GM21576 (cell line): Measurements from ENCODE around the gene FAM131B.
"Not testable (repeated sequence)": the region's sequence is repeated elsewhere in the genome, so short reads cannot be mapped to it uniquely, and the experiment has no call there.

ENCODE experiments used
- ATAC-seq: cut with Tn5 transposase; IDR thresholded peaks from one replicate; pipeline ENCODE4 v1.9.1; 2021; ENCODE audit warnings: mild to moderate bottlenecking, moderate library complexity; ENCODE audit not compliant: unreplicated experiment

The FAM131B gene

DNA sequence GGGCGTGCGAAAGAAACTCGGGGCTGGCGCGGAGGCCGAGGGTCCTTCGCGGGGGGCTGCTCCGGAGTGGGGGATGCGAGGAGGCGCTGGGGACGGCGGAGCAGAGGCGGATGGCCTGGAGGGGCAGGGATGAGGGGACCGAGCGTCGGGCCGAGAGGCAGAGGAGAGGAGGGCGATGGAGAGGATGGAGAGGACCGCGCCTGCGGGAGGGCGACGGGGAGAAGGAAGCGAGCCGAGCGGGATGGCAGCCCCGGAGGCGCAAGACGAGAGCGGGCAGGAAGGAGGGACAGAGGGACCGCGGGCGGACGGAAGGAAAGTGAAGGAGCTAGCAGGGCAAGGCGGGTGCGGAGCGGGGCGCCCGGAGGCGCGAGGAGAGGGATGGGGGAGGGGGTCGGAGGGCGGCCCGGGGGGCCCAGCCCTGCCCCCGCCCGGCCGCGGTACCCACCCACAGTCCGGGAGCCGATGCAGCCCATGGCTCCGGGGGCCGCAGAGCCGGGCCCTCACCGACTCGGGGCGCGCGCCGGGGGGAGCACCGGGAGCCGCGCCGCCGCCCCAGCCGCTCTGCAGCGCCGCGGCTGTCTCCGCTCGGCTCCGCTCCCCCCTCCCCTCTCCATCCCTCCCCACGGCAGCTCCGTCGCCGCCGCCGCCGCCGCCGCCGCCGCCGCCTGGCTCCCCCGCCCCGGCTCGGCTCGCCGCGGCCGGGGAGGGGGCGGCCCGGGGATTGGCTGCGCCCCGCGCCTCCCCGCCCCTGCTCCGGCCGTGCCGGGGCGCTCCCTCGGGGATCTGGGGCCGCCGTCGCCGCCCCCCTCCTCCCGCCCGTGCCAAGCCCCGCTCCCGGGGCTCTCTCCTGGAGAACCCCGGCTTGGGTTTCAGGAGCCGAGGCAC is at the start of gene FAM131B:
FAM131B (minus strand) TSS at position 583 of the 885 bp plus-strand sequence; CDS start at position 473, 110 bp downstream.
- ATAC-seq, result no peak

DNA sequence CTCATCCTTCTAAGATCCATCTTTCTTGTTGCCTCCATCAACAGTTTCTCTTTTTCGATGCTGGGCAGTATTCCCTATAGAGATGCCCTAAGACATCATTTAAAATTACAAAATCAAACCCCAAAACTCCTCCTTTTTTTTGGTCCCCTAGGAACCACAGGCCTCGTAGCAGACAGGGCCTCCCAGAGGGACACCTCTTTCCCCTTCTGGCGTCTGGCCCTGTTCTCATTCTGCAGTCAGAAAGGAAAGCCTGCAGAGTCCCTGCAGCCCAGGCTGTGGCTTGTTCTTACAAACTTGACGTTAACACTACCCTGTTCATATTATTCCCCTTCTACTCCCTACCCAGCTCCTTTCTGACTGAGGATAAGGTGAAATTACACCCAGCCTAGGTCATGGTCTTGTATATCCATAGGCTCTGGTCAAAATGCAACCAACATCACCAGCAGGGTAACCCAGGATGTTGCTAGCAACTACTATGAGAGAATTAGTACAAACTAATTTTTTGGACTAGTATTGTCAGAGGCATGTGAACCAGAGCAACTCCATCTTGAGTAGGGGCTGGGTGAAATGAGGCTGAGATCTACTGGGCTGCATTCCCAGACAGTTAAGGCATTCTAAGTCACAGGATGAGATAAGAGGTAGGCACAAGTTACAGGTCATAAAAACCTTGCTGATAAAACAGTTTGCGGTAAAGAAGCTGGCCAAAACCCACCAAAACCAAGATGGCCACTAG is 49.6 kb upstream of the FAM131B start:
- no peak for ATAC-seq

DNA sequence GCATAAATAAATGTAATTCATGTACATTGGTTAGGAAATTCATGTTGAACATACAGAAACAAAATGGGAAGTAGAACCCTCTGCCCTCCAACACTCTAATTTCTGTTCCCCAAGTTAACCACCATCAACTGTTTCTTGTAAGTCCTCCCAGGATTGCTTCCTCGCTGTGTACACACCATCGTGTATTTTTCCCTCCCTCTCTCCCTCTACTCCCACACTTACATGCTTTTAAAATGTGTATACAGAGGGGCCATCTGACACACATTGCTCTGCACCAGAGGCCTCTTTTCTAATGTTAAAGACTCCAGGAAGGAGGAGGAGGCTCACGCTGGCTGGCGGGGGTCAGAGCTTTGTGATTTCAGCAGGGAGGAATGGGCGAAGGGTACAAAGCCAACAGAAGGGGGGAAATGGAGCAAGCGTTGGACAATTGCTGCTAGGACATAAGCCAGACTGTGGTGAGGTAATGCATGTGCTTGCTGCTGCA is 48.0 kb upstream of the FAM131B start:
- ATAC-seq, result no peak

DNA sequence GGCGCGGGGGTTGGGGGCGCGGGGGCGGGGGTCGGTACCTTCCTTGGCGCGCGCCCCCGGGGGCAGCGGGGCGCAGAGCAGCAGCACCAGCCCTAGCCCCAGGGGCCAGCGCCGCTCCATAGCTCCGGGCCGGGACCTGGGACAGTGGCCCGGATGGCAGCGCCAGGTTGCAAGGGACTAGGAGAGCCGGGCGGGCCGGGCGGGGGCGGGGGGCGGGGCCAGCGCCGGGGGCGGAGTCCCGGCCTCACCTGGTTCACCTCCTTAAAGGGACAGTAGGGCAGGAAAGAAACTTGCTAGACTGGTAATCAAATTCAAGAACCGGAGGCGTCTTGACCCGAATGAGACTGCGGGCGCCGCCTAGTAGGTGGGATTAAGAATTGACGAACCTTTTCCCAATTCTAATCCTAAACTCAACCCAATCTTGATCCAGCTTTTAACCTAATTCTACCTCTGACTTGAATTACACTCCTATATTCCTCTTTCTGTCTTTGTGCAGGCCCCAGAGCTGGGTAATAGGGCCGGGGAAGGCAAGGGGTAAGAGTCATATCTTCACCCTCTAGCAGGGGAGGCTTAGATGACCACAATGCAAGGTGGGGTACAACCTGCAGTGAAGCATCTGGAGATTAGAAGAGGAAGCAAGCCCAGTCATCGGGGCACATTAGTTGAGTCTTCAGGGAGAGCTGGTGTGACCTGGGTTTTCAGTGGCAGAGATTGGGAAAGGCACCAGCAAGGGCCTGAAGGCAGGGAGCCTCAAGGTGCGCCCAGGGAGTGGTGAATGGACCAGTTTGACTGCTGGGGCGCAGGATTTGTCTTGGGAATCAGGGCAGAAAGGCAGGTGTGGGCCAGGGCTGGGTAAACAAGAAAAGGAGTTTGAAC is 46.4 kb upstream of the FAM131B start, which contains the start of gene EPHA1:
EPHA1 (minus strand) TSS at position 171 of the 876 bp plus-strand sequence; CDS start at position 120, 51 bp downstream.
- peak; percentile 47 for ATAC-seq

DNA sequence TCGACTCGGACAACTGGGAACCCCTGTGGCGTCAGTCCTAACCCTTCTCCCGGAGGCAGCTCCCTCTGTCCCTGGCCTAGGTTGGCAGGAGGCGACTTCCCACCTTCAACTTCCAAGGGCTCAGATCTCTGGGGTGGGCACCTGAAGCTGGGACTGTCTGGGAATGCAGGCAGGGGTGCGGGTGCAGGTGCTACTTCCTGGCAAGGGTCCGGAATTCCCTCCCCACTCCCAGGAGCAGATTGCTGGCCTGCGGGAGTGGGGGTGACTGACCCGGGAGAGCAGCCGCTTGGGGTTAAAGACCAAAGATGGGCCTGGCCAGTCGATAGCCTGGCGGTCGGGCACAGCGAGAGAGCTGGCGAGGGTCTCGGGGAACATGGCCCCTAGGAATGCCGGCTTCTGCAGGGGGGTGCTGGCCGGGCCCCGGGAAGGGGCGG is 45.8 kb upstream of the FAM131B start:
- ATAC-seq, result no peak

DNA sequence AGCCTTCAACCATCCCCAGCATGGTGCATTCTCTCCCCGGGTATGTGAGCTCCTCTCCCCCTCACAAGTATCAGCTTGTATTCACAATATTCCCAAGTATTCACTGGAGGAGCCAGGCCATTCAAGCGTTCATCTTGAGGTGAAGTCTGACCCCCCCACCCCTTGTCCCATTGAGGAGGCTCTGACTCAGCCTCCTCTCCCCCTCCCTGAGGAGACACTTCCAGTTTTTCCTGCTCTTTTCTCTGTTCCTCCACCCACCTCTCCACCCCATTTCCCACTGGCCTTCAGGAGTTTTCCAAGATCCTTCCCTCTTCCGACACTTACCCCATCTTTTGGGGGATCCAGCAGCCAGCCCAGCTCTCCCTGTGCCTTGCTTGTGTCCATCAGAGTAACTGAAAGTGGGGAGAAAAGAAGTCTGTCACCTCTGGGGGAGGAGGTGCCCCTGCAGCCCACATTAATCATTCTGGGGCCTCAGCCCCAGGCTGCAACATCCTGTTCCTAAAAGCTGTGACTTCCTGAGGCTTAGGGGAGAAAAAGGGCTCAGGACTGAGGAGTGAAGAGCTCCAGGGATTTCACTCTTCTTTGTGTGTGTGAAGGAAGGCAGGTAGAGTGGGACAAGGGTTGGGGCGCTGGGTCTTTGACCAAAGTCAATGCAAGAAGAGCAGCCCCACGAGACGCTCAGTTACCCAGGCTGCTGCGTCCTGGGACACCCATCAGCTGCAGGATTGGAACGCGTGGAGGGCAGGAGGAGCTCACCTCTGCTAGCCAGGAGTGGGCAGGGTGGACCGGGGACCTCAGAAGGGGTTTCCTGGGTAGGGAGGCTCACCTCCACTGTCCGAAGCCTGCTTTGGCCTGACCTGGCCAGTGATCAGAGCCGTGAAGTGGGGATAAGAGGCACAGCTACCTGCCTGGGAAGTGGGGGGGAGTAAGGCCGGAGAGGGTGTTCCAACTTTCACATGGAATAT is 45.1 kb upstream of the FAM131B start:
- no peak for ATAC-seq

DNA sequence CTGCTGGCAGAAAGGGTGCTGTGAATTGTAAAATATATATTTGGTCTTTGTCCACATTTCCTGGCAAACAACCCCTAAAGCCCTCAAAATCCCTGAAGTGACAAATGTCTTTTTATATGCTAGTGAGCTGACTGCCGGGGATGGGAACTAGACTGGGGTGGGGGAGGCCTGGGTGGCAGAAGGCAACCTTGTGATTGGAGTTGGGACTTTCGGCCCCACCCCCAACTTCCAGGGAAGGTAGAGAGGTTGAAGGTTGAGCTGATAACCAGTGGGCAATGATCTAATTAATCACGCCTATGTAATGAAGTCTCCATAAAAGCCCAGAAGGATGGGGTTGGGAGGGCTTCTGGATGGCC is 43.5 kb upstream of the FAM131B start:
- ATAC-seq, result no peak

DNA sequence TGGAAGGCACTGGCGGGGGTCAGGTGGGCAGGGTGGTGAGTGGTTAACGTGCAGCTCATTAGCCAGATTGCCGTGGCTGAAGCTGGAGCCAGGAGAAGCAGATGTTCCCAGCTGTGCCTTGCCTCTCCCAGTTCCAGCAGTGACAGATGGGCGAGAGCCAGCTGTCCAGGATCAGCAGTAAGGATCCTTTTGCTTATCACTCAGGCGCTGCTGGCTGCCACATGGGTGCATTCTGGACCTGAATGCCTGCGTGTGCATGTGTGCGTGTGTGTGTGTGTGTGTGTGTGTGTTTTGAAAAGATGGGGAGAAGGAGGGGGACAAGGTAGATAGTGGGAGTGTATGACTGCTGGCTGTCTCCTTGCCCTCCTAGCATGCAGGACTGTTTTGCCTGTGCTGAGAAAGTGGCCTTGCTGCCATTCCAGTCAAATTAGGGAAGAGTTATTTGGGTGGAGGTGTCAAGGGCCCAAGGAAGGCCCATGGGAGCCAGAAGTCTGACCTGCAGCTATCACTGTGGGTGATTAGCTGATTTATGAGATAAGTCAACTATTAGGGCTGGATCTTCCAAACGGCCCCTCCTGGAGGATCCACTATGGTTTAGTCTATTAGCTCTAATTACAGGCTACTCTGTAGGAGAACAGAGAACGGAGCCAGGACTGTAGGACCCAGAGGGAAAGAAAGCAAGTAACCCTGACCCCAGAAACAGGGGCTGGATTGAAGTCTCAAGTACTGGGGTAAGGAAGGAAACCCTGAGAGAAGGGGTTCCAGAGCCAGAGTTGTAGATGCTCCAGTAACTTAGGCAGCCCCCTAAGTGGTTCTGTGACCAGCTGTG is 42.9 kb upstream of the FAM131B start:
- no peak for ATAC-seq

DNA sequence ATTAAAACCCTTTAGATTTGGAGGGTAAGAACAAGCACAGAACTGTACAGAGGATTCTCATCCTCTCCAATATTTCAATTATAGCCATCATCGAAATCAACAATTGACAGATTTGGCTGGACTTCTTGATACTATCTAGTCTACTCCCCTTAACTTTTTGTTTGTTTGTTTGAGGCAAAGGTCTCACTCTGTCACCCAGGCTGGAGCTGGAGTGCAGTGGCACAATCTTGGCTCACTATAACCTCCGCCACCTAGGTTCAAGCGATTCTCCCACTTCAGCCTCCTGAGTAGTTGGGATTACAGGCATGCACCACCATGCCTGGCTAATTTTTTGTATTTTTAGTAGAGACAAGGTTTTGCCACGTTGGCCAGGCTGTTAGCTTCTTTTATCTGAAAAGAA is 39.7 kb upstream of the FAM131B start:
- ATAC-seq, result not testable (repeated sequence)

DNA sequence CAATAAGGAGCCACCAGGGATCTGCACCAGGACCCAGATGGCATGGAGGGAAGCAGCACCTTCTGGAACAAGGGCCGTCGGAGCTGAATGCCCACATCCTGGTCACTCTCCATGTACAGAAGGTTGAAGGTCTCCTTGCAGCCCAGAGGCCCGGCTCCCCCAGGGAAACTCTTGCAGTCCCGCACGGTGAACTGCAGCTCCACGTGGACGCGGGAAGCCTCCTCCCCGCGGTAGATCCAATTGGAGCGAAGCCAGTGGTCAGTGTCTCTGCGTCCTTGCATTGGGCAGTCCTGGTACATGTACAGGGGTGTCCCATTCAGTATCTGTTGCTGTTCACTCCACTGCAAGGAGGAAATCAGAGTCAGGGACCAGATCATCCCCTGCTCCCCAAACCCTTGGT is 38.8 kb upstream of the FAM131B start:
- ATAC-seq, result no peak

DNA sequence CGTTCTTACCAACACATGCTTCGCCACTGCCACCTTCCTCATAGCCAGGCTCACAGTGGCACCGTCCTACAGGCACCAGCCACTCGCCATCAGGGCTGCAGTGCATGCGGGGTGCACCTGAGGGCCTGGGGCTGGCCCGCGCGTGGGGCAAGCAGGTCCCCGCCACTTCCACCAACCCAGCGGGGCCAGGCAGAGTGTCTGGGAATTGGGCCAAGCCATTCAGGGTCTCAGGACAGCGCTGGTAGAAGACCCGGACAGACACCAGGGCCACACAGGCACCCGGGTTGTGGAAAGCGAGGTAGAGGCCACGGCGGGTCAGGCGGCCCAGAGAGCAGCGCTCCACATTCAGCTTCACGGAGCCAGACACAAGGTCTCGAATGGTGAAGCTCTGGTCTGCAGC is 37.1 kb upstream of the FAM131B start:
- no peak for ATAC-seq

DNA sequence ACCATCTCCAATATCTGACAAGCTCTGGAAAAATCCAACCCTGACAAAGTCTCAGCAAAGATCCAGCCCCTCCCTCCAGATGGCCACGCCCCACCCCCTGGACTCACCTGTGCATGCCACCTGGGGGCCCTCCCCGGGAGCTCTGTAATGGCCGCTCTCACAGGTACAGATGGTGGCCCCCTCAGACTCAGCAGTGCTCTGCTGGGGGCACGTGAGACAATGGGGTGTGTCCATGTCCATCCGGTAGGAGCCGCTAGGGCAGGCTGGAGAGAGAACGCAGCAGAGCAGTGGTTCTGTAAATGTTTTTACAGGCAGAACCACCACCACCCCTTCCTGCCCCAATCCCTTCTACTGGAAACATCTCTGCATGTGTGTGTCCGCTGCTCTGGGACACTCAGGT is 36.6 kb upstream of the FAM131B start:
- no peak for ATAC-seq

DNA sequence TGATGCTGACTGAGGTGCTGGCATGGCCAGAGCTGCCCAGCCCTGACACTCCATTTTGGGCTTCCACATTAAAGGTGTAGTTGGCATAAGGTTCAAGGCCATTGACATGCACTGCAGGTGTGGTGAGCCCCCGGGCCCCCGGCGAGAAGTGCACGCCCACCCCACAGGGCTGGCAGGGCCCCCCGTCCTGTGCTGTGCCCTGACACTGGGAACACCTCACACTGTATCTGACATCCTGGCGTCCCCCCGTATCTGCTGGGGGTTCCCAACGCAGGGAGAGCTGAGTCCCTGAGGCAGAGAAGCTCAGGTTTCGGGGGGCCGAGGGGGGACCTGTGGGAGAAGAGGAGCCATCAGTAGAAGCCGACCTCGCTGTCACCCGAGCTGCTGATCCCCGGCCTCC is 36.1 kb upstream of the FAM131B start:
- no peak for ATAC-seq

DNA sequence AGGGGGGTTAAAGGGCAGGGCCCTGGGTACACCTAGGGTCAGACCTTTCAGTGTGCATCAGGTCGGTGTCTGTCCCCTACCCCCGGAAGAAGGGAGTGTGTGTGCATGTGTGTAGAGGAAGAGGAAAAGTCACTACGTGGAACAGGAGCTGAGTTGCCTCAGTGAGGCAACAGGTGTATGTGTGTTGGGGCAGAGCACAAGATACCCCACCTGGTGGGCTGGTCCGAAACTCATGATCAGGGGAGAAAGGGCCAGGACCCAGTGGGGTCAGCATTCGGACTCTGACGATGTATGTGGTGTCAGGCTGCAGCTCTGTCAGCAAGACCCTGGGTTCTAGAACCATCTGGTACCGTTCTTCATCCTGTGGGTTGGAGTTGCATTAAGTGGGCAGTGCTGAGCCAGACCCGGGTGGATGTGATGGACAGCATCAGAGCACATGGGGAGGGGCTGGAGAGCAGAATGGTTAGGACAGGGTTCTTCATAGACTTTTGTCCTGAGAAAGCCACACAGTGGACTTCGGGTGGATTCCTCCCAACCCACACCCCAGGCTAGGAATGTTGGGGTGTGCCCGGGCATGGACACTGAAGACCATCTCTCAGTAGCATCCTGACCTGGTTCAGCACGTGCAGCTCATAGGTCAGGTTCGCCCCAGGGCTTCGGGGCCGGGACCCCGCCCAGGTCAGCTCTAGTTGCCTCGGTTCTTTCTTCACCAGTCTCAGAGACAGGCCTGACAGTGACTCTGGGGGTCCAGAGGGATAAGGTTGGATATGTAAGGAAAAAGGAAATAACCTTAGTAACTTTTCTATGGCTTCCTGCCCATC is 35.4 kb upstream of the FAM131B start:
- no peak for ATAC-seq

DNA sequence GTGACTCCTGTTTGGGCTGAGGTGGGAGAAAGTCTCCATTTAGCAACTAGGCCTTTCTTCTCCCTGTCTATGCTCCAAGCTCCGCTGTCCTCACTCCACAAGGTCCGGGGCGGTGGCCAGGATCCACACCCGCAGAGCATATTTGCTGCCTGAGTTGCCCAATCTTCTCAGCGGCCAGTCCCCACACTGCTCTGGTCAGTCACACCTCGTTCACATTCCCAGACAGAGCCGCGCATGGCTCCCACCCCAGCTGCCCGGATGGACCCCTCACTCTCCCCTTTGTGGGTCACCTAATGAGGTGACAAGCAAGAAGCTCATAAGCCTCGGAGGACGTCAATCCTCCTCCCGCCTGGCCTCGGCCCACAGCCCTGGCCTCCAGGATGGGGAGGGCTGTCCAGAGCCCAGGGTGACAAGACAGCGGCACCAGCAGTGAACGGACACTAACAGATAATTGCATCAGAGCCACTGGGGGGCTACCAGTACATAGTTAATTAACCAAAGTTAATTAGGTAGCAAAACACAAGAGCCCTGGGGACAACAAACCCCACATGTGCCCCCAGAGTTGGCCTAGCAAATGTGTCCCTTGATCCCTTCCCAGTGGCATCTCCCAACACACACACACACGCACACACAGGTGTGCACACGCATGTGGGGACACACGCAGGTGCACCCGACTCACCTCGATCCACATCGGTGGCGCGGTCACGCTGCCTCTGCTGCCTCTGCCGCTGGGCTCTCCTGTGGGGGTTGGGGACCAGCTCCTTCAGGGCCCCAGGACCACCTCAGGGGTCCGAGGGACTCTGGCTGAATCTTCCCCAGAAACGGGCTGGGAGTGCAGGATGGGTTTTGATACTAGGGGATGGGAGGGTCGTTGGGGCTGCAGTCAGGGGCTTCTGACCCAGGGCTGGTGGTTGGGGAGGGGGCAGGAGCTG is 34.4 kb upstream of the FAM131B start:
- no peak for ATAC-seq

DNA sequence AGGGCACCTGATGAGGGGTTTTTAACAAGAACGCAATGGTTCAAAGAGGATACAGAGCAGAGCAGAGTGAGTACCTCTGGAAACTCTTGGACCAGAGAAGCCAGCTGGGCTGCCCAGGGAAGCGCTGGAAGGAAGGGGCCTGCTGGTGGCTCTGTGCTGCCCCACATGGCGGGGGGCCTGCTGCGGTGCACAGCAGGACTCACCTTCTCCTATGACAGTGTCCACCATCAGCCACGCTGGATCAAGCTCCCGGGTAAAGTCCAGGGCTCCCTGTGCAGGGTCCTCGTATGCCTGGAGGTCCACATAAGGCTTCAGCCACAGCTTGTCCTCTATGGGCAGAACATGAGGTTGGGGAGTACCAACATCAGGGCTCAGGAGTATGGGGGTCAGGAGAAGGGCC is 33.7 kb upstream of the FAM131B start:
- ATAC-seq, result no peak
